Testis (tissue), 3 donors: ENCODE data around the gene SNRPA. TPM values are rescaled to one million over a fixed set of nuclear protein-coding genes. Genes with fewer than 3 reads are reported as not detected.

Experiments used
- DNase-seq: peaks from one replicate; pipeline ENCODE4 v3.0.0-alpha.2; 2019
- H3K27ac ChIP-seq, 2 donors: fragments of 200-600 bp; sonication (generic); one replicate each; pipeline ENCODE4 v1.5.1; 2019
- H3K27me3 ChIP-seq: fragments of 200-600 bp; sonication (generic); one replicate; pipeline ENCODE4 v1.5.1; 2019
- H3K36me3 ChIP-seq: fragments of 200-600 bp; sonication (generic); one replicate; pipeline ENCODE4 v1.5.1; 2017; ENCODE audit warnings: low read depth; ENCODE audit errors: missing control alignments
- H3K4me1 ChIP-seq: fragments of 200-600 bp; sonication (generic); one replicate; pipeline ENCODE4 v1.5.1; 2019
- H3K4me3 ChIP-seq, 2 donors: fragments of 200-600 bp; sonication (generic); one replicate each; pipeline ENCODE4 v1.5.1; 2017 to 2019
- H3K9me3 ChIP-seq: fragments of 200-600 bp; sonication (generic); one replicate; pipeline ENCODE4 v1.5.1; 2017
- POLR2A ChIP-seq: fragments of 450-650 bp; IDR thresholded peaks from one replicate; pipeline ENCODE4 v1.6.1; 2017; ENCODE audit warnings: antibody characterized with exemption, mild to moderate bottlenecking, moderate library complexity
- WGBS, 2 donors: methylation state at CpG; one replicate each; pipeline ENCODE4 v1.1.5; 2018; 5-methylcytosine and 5-hydroxymethylcytosine counted together
- intact Hi-C: fragments of 100-400 bp; cut with DNase I; formaldehyde crosslinking; loops from one replicate; pipeline ENCODE4 v1.15.1; 2023; ENCODE audit warnings: low total_unique reads
- polyA plus RNA-seq: library from polyadenylated mRNA; stranded (reverse); fragments of 350-450 nt; fragmentation: Illumina TruSeq; extraction: RNeasy Lipid Tissue Mini Kit (QIAGEN cat#74804); gene quantifications from one replicate; pipeline ENCODE4 v1.2.3, GENCODE V29; 2014; ENCODE audit warnings: low read depth, low replicate concordance; ENCODE audit not compliant: insufficient read depth
- total RNA-seq, 2 donors: library from RNA; depleted of rRNA; stranded (reverse); fragments of >200 nt; gene quantifications; one replicate each; pipeline ENCODE4 v1.2.3, GENCODE V29; 2016
- TF ChIP-seq, protein P1 (sequence below), 3 experiments: fragments of 450-650 bp in 2 of 3; fragments of 200-600 bp in 1 of 3; sonication (generic) in 1 of 3; IDR thresholded peaks; one replicate each; pipeline ENCODE4 v1.5.1; 2016 to 2019; ENCODE audit warnings: antibody characterized with exemption in 3 of 3, mild to moderate bottlenecking in 2 of 3, moderate library complexity in 1 of 3

SNRPA gene
- total and polyA plus RNA-seq, 3 donors from 2014 or later = 67.8 to 91.5 (median 89.8) TPM

DNA sequence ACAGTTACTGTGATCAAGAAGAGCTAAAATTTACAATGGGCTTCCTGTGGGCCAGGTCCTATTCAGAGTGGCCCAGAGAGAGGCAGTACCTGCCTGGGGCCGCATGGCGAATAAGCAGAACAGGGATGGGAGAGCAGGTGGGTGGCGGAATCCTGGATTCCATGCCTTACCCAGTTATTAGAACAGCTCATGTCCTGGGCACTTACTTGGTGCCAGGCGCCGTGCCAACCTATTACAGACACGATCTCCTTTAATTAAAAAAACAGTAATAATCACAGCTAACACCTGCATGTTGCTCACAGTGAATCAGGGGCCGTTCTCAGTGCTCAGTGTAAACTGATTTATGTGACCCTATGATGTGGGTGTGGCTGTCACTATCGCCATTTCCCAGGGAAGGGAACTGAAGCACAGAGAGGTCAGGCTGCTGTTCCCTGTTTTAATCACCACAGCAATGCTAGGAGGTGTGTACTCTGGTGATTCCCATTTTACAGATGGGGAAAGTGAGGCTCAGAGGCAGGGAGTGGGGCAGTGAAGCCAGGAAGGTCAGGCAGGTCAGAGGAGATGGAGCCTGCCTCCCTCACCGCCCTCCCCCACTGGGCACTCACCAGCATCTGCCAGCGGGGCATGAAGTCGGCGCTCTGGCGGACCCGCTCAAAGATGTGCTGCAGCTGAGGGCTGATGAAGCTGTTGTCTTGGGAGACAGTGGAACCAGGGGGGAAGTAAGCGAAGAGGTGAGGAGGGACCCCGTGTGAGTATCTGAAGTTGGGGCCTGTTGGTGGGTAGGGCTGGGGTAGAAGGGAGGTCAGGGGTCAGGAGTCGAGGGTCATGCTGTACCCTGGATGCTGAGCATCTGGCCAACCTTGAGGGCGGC, 46.3 kb upstream of the SNRPA start:
- H3K4me1 ChIP-seq = peaks cover 3% of the 10 kb centered on the region
- H3K4me3 ChIP-seq = no peak overlapping the region
- no peaks in the 10 kb centered on the region for H3K9me3 ChIP-seq
- no peaks in the 10 kb centered on the region for H3K27me3 ChIP-seq
- DNase-seq = no peak
- TF ChIP-seq, protein P1, sequence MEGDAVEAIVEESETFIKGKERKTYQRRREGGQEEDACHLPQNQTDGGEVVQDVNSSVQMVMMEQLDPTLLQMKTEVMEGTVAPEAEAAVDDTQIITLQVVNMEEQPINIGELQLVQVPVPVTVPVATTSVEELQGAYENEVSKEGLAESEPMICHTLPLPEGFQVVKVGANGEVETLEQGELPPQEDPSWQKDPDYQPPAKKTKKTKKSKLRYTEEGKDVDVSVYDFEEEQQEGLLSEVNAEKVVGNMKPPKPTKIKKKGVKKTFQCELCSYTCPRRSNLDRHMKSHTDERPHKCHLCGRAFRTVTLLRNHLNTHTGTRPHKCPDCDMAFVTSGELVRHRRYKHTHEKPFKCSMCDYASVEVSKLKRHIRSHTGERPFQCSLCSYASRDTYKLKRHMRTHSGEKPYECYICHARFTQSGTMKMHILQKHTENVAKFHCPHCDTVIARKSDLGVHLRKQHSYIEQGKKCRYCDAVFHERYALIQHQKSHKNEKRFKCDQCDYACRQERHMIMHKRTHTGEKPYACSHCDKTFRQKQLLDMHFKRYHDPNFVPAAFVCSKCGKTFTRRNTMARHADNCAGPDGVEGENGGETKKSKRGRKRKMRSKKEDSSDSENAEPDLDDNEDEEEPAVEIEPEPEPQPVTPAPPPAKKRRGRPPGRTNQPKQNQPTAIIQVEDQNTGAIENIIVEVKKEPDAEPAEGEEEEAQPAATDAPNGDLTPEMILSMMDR (IDR thresholded peaks at IDR 0.05) = no peak
- TF ChIP-seq POLR2A = no peak
- intact Hi-C loops = no loop called here
- WGBS, 2 donors = 77 to 80% methylated on average over 18 of the region's 18 CpGs
- no peaks in the 10 kb centered on the region for H3K36me3 ChIP-seq
- no peak overlapping the region for H3K27ac ChIP-seq

DNA sequence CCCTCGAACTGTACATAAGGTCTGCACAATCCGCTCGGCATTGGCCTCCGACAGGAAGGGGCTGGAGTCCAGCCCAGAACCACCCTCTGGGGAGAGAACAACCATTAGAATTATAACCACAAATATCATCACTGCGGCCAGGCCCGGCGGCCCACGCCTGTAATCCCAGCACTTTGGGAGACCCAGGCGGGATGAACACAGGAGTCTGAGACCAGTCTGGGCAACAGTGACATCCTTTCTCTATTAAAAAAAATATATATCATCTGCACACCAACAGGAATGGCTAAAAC, 45.7 kb upstream of the SNRPA start:
- H3K27me3 ChIP-seq = no peaks in the 10 kb centered on the region
- WGBS, 2 donors = 51 to 64% methylated on average over 8 to 9 of the region's 9 CpGs
- peak; percentile 79 for DNase-seq
- H3K27ac ChIP-seq = no peak overlapping the region
- no peaks in the 10 kb centered on the region for H3K9me3 ChIP-seq
- H3K4me3 ChIP-seq = no peak overlapping the region
- no peaks in the 10 kb centered on the region for H3K36me3 ChIP-seq
- intact Hi-C loops = no loop called here
- no peak for TF ChIP-seq POLR2A
- TF ChIP-seq, protein P1 (IDR thresholded peaks at IDR 0.05) = no peak
- peaks cover 3% of the 10 kb centered on the region for H3K4me1 ChIP-seq

DNA sequence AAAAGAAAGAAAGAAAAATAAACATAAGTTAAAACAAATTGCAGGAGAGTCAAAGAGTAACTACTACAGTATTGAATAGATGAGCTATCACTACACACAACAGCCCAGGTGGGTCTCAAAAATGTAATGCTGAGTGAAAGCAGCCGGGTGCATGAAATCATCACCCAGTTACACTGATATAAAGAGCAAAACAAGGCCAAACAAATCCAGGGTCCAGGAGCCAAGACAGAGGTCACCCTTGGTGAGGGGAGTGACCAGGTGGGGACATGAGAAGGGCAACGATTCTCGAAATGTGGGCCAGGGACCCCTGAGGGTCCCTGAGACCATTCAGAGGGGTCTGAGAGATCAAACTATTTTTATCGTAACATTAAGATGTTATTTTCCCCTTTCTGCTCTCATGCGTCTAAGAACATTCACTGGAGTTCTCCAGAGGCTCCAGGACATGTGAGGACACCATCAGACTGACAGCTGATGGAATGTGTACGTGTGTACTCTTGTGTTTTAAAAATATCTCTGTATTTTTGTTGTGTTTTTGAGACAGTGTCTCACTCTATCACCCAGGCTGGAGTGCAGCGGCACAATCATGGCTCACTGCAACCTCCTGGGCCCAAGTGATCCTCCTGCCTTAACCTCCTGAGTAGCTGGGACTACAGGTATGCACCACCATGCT, 44.9 kb upstream of the SNRPA start:
- TF ChIP-seq POLR2A = no peak
- TF ChIP-seq, protein P1 (IDR thresholded peaks at IDR 0.05) = no peak
- WGBS, 2 donors = 78 to 81% methylated on average over 7 of the region's 7 CpGs
- Histone ChIP-seq H3K4me1 (peaks cover 3% of the 10 kb centered on the region), H3K4me3 (no peak overlapping the region), H3K9me3 (no peaks in the 10 kb centered on the region), H3K27me3 (no peaks in the 10 kb centered on the region), H3K27ac (peak overlapping the region; percentile 15 to 18), H3K36me3 (no peaks in the 10 kb centered on the region)
- intact Hi-C loops = no loop called here
- no peak for DNase-seq

DNA sequence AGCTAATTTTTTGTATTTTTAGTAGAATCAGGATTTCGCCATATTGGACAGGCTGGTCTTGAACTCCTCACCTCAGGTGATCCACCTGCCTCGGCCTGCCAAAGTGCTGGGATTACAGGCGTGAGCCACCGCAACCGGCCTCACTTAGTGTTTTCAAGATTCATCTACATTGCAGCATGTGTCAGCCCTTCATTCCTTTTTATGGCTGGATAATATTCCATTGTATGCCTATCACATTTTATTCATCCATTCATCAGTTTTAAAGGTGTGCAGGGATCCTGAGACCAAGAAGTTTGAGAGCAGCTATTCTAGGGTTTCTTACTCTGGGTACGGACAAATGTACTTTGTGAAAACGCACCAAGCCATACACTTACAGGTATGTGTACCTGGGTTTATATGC, 43.4 kb upstream of the SNRPA start:
- Histone ChIP-seq H3K27ac (no peak overlapping the region), H3K4me1 (peaks cover 3% of the 10 kb centered on the region), H3K4me3 (no peak overlapping the region), H3K9me3 (no peaks in the 10 kb centered on the region), H3K36me3 (no peaks in the 10 kb centered on the region), H3K27me3 (no peaks in the 10 kb centered on the region)
- WGBS, 2 donors = 97 to 98% methylated on average over 7 of the region's 7 CpGs
- DNase-seq = no peak
- no peak for TF ChIP-seq POLR2A
- intact Hi-C loops = no loop called here

DNA sequence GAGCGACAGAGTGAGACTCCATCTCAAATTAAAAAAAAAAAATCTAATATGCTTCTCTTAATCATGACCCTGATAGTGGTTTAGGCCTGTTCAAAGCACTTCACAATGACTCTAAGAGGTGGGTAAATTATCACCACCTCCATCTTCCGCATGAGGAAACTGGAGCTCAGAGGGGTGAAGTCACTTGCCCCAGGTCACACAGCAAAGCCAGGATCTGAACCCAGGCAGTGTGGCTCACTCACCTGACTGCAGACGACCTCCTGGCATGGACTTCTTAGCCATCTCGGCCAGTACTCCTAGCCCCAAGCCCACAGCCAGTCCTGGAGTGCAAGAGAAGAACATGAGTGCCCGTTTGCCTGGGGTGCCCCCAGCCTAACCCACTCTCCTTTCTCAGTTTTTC, 41.2 kb upstream of the SNRPA start:
- H3K9me3 ChIP-seq = no peaks in the 10 kb centered on the region
- no peak overlapping the region for H3K4me3 ChIP-seq
- H3K27me3 ChIP-seq = no peaks in the 10 kb centered on the region
- TF ChIP-seq, protein P1 (IDR thresholded peaks at IDR 0.05) = no peak
- no peak for TF ChIP-seq POLR2A
- H3K27ac ChIP-seq = no peak overlapping the region
- intact Hi-C loops = no loop called here
- H3K4me1 ChIP-seq = peaks cover 7% of the 10 kb centered on the region
- no peaks in the 10 kb centered on the region for H3K36me3 ChIP-seq
- no peak for DNase-seq
- 88 to 90% methylated on average over 5 of the region's 5 CpGs for WGBS, 2 donors
